ENCODE results near the gene DLK1. TPM values are rescaled to one million over a fixed set of nuclear protein-coding genes. Genes with fewer than 3 reads are reported as not detected.

The DLK1 gene
- total RNA-seq, 1 donor from 2014 or later, result not detected

- POLR2A ChIA-PET, result interaction anchor here (0.6 kb wide), 1 partner anchor 197 kb away, joined by 4 read pairs; no protein-coding TSS in a partner anchor
- DNase-seq (no peak), ATAC-seq (ENCODE audit: low read depth) (no peak)
- Mint-ChIP-seq H3K4me3 (no peak overlapping the region), H3K27ac (no peak overlapping the region), H3K9me3 (no peaks in the 10 kb centered on the region), H3K27me3 (peaks cover 18% of the 10 kb centered on the region), H3K4me1 (no peaks in the 10 kb centered on the region), H3K36me3 (ENCODE audit: low read depth) (no peaks in the 10 kb centered on the region)
- intact Hi-C loops (cut with micrococcal nuclease), result no loop called here
- CTCF ChIA-PET, result no interaction called here
- TF ChIP-seq CTCF (IDR thresholded peaks at IDR 0.05), result no peak
These were observed 4.4 kb downstream of the DLK1 start for GRCh38 chr14:100731011-100731670.

- POLR2A ChIA-PET, result no interaction called here
- ATAC-seq (ENCODE audit: low read depth), result no peak
These were observed 5.4 kb downstream of the DLK1 start for GRCh38 chr14:100731846-100732765.

GRCh38 chr14:100732766-100733100, 6.0 kb downstream of the DLK1 start:
- CTCF ChIA-PET, result no interaction called here
- no peak for TF ChIP-seq CTCF (IDR thresholded peaks at IDR 0.05)
- no peak for DNase-seq

More at GRCh38 chr14:100731846-100732765, 5.4 kb downstream of the DLK1 start:
- CTCF ChIA-PET, result no interaction called here
- no peaks in the 10 kb centered on the region for H3K4me1 Mint-ChIP-seq
- intact Hi-C loops (cut with micrococcal nuclease), result no loop called here
- no peak overlapping the region for H3K4me3 Mint-ChIP-seq
- no peaks in the 10 kb centered on the region for H3K9me3 Mint-ChIP-seq
- no peak for DNase-seq
- peaks cover 14% of the 10 kb centered on the region for H3K27me3 Mint-ChIP-seq
- H3K36me3 Mint-ChIP-seq (ENCODE audit: low read depth), result no peaks in the 10 kb centered on the region
- no peak overlapping the region for H3K27ac Mint-ChIP-seq
- no peak for TF ChIP-seq CTCF (IDR thresholded peaks at IDR 0.05)

GRCh38 chr14:100733152-100733850, 6.6 kb downstream of the DLK1 start:
- no peaks in the 10 kb centered on the region for H3K36me3 Mint-ChIP-seq (ENCODE audit: low read depth)
- peaks cover 5% of the 10 kb centered on the region for H3K27me3 Mint-ChIP-seq
- ChIA-PET POLR2A (no interaction called here), CTCF (no interaction called here)
- TF ChIP-seq CTCF (IDR thresholded peaks at IDR 0.05), result no peak
- no peak overlapping the region for H3K4me3 Mint-ChIP-seq
- DNase-seq (no peak), ATAC-seq (ENCODE audit: low read depth) (no peak)
- intact Hi-C loops (cut with micrococcal nuclease), result no loop called here
- H3K9me3 Mint-ChIP-seq, result no peaks in the 10 kb centered on the region
- H3K4me1 Mint-ChIP-seq, result no peaks in the 10 kb centered on the region
- no peak overlapping the region for H3K27ac Mint-ChIP-seq

More at GRCh38 chr14:100732766-100733100, 6.0 kb downstream of the DLK1 start:
- intact Hi-C loops (cut with micrococcal nuclease), result no loop called here
- H3K9me3 Mint-ChIP-seq, result no peaks in the 10 kb centered on the region
- POLR2A ChIA-PET, result no interaction called here
- no peaks in the 10 kb centered on the region for H3K36me3 Mint-ChIP-seq (ENCODE audit: low read depth)
- no peak overlapping the region for H3K4me3 Mint-ChIP-seq
- H3K27me3 Mint-ChIP-seq, result peaks cover 7% of the 10 kb centered on the region
- H3K27ac Mint-ChIP-seq, result no peak overlapping the region
- ATAC-seq (ENCODE audit: low read depth), result no peak
- no peaks in the 10 kb centered on the region for H3K4me1 Mint-ChIP-seq

Data from activated B cell treated with CpG ODN at 0.5 μM for 24 hours (primary cell).